K562 (cell line): ENCODE measurements around the gene FOXR2. TPM values are rescaled to one million over a fixed set of nuclear protein-coding genes. Genes with fewer than 3 reads are reported as not detected.

Experiments used
- ATAC-seq: fragments of 200-7000 bp; cut with Tn5 transposase; 3 replicates; pipeline ENCODE4 v1.9.1; 2020; ENCODE audit warnings: moderate library complexity
- Bru-seq: library from RNA; stranded (reverse); fragments of 400-500 nt; gene quantifications from one replicate; lab custom pipeline; 2021; lab: Mats Ljungman, UMichigan
- BruChase-seq, 2 experiments: library from RNA; stranded (reverse); fragments of 400-500 nt; gene quantifications; one replicate each; lab custom pipeline; 2021; lab: Mats Ljungman, UMichigan
- BruUV-seq: library from RNA; stranded (reverse); fragments of 400-500 nt; replicated peaks from 2 replicates; lab custom pipeline; 2021; lab: Mats Ljungman, UMichigan
- CTCF ChIA-PET: fragments of 300-600 bp; formaldehyde crosslinking; extraction: SDS; loops from one replicate; lab custom pipeline; 2021; ENCODE audit warnings: low intra/inter-chr PET ratio; lab: Yijun Ruan, JAX
- POLR2A ChIA-PET: fragments of 300-600, 350-650 bp; sonication (Branson Sonifier 250); formaldehyde crosslinking; extraction: SDS; loops from one replicate; lab custom pipeline; 2021; ENCODE audit warnings: antibody characterized with exemption, inconsistent platforms; lab: Yijun Ruan, JAX
- DNase-seq, 4 experiments: peaks; one replicate each; pipeline versions ENCODE4 v3.0.0 to v3.0.0-alpha.2; 2011 to 2018; ENCODE audit warnings: low spot score in 3 of 4, mixed read lengths in 3 of 4; ENCODE audit errors: extremely low read depth in 1 of 4
- FAIRE-seq: peaks from 2 replicates; lab custom pipeline; 2011; peaks lifted over from hg19 to GRCh38; lab: Jason Lieb, UNC
- H2AFZ ChIP-seq: 2 replicates; pipeline ENCODE4 v1.6.0; 2011; ENCODE audit warnings: low read depth, low read length, control low read depth, inconsistent platforms
- H3K27ac ChIP-seq: fragments of 200-600 bp; 3 replicates; pipeline ENCODE4 v1.8.0; 2011; ENCODE audit warnings: low read depth, mild to moderate bottlenecking, control low read depth, inconsistent platforms, low read length, moderate library complexity, mixed read lengths; ENCODE audit errors: extremely low read depth
- H3K27me3 ChIP-seq, 2 experiments: fragments of 300-600 bp in 1 of 2; 2 replicates in 1 of 2; 3 replicates in 1 of 2; pipeline versions ENCODE4 v1.6.0 to v1.8.0; 2011; ENCODE audit warnings: inconsistent platforms in 2 of 2, low read length in 2 of 2, mild to moderate bottlenecking in 1 of 2, mixed read lengths in 1 of 2, moderate library complexity in 1 of 2; ENCODE audit not compliant: control insufficient read depth in 2 of 2, insufficient read depth in 2 of 2
- H3K36me3 ChIP-seq: fragments of 300-600 bp; 3 replicates; pipeline ENCODE4 v1.8.0; 2011; ENCODE audit warnings: mild to moderate bottlenecking, low read length, inconsistent platforms; ENCODE audit not compliant: control insufficient read depth, insufficient read depth
- H3K4me1 ChIP-seq, 2 experiments: fragments of 200-600 bp in 1 of 2; replicated peaks in 1 of 2; 2 replicates in 1 of 2; 3 replicates in 1 of 2; pipeline versions ENCODE4 v1.5.1 to v1.8.0; 2011; ENCODE audit warnings: inconsistent platforms in 2 of 2, low read length in 2 of 2, mild to moderate bottlenecking in 1 of 2, mixed read lengths in 1 of 2, moderate library complexity in 1 of 2; ENCODE audit not compliant: control insufficient read depth in 2 of 2, insufficient read depth in 2 of 2
- H3K4me2 ChIP-seq: 2 replicates; pipeline ENCODE4 v1.6.1; 2011; ENCODE audit warnings: low read length, control low read depth, inconsistent platforms, mixed read lengths; ENCODE audit not compliant: insufficient read depth
- H3K4me3 ChIP-seq: fragments of 200-600 bp; sonication (generic), shearing (Covaris generic); 2 replicates; pipeline ENCODE4 v1.5.1; 2016; ENCODE audit warnings: control low read depth, inconsistent platforms
- H3K79me2 ChIP-seq: fragments of 200-600 bp; 3 replicates; pipeline ENCODE4 v1.8.0; 2011; ENCODE audit warnings: low read length, inconsistent platforms; ENCODE audit not compliant: control insufficient read depth, insufficient read depth
- H3K9ac ChIP-seq, 2 experiments: 2 replicates each; pipeline versions ENCODE4 v1.6.0 to v1.6.1; 2011; ENCODE audit warnings: low read depth in 2 of 2, low read length in 2 of 2, control low read depth in 1 of 2, inconsistent platforms in 1 of 2, mild to moderate bottlenecking in 1 of 2, mixed read lengths in 1 of 2; ENCODE audit not compliant: insufficient read depth in 1 of 2
- H3K9me1 ChIP-seq: one replicate; pipeline ENCODE4 v1.6.0; 2011; ENCODE audit warnings: inconsistent platforms, mild to moderate bottlenecking, low read length, moderate library complexity; ENCODE audit not compliant: control insufficient read depth, insufficient read depth
- H3K9me3 ChIP-seq: replicated peaks from 2 replicates; pipeline ENCODE4 v1.5.1; 2011; ENCODE audit warnings: low read depth, low read length, inconsistent platforms; ENCODE audit not compliant: control insufficient read depth, insufficient read depth
- H4K20me1 ChIP-seq: replicated peaks from 2 replicates; pipeline ENCODE4 v1.6.1; 2011; ENCODE audit warnings: low read length, inconsistent platforms, mixed read lengths; ENCODE audit not compliant: control insufficient read depth, insufficient read depth
- DDX20 ChIP-seq: fragments of 450-650 bp; IDR thresholded peaks from 2 replicates; pipeline ENCODE4 v1.6.1; 2016; ENCODE audit warnings: missing genetic modification characterization, low read depth, mild to moderate bottlenecking, missing compliant biosample characterization, moderate library complexity
- FOSL1 ChIP-seq: fragments of 200-800 bp; sonication (Bioruptor generic); conservative IDR thresholded peaks from 2 replicates; pipeline ENCODE4 v1.6.1; 2016; ENCODE audit warnings: missing genetic modification characterization, missing compliant biosample characterization
- FOXM1 ChIP-seq, 2 experiments: fragments of 450-650 bp in 1 of 2; sonication (generic) in 1 of 2; formaldehyde crosslinking in 1 of 2; IDR thresholded peaks; 2 replicates each; pipeline versions ENCODE4 v1.6.1 to v1.9.0; 2017 to 2022; ENCODE audit warnings: low read depth in 2 of 2, mild to moderate bottlenecking in 2 of 2, missing genetic modification reagents in 1 of 2, moderate library complexity in 1 of 2
- KDM1A ChIP-seq, 2 experiments: fragments of 450-650 bp; IDR thresholded peaks; 2 replicates each; pipeline ENCODE4 v1.6.1; 2016; ENCODE audit warnings: mild to moderate bottlenecking in 2 of 2
- MBD1 ChIP-seq: fragments of 250-450 bp; sonication (Bioruptor Pico); IDR thresholded peaks from 2 replicates; pipeline ENCODE4 v1.8.0; 2022; ENCODE audit warnings: inconsistent platforms
- MLLT1 ChIP-seq, 2 experiments: fragments of 450-650 bp; IDR thresholded peaks; 2 replicates each; pipeline ENCODE4 v1.6.1; 2016
- THRB ChIP-seq: fragments of 450-650 bp; formaldehyde crosslinking; conservative IDR thresholded peaks from 2 replicates; pipeline ENCODE4 v1.4.0; 2022; ENCODE audit warnings: mild to moderate bottlenecking, missing genetic modification characterization
- ZBTB33 ChIP-seq: sonication (generic); formaldehyde crosslinking; IDR thresholded peaks from 2 replicates; pipeline ENCODE4 v1.8.1; 2023; ENCODE audit warnings: mild to moderate bottlenecking, missing genetic modification reagents
- ZFP30 ChIP-seq: fragments of 250-450 bp; sonication (Bioruptor Pico); IDR thresholded peaks from 2 replicates; pipeline ENCODE4 v1.8.0; 2022; ENCODE audit warnings: moderate library complexity, mild to moderate bottlenecking, inconsistent platforms, borderline replicate concordance
- WGBS: fragments of 100-300 bp; shearing (Covaris generic); methylation state at CpG from one replicate; pipeline ENCODE4 v1.1.6; 2016; ENCODE audit warnings: low coverage, mixed read lengths; ENCODE audit not compliant: insufficient coverage; ENCODE audit errors: missing lambda C conversion rate; 5-methylcytosine and 5-hydroxymethylcytosine counted together
- in situ Hi-C: fragments of 300-500 bp; cut with MboI; formaldehyde crosslinking; loops from 4 replicates; pipeline ENCODE4 v1.15.0; 2018; ENCODE audit warnings: inconsistent platforms, mixed read lengths
- intact Hi-C: fragments of 100-400 bp; cut with micrococcal nuclease; formaldehyde crosslinking; loops from 2 replicates; pipeline ENCODE4 v1.14.2; 2022
- long read RNA-seq, 3 experiments: library from polyadenylated mRNA in 2 of 3; library from RNA in 1 of 3; unstranded in 2 of 3; stranded (forward) in 1 of 3; transcript quantifications; one replicate each; pipeline ENCODE4 v2.0.0, GENCODE V29; 2019 to 2022
- polyA minus RNA-seq, 3 experiments: library from RNA; depleted of rRNA, polyadenylated mRNA; stranded (reverse); fragments of >200 nt; gene quantifications; 2 replicates each; pipeline ENCODE4 v1.2.3, GENCODE V29; 2011
- polyA plus RNA-seq, 8 experiments: library from polyadenylated mRNA; depleted of rRNA in 4 of 8; stranded (reverse) in 5 of 8; unstranded in 3 of 8; fragments of >200 nt; fragmentation: Nextera tagmentation in 2 of 8; fragmentation: Illumina TruSeq in 1 of 8; extraction: Ambion mirVana in 2 of 8; extraction: Trizol in 1 of 8; gene quantifications; 2 replicates each; pipeline versions ENCODE4 v1.2.1 to v1.2.3, GENCODE V29; 2011 to 2014; ENCODE audit warnings: inconsistent platforms in 1 of 8, missing spikeins in 1 of 8
- total RNA-seq, 7 experiments: library from RNA; depleted of rRNA in 6 of 7; stranded (reverse); fragments of >200 nt in 6 of 7; fragmentation: Illumina TruSeq in 2 of 7; extraction: Trizol in 2 of 7; gene quantifications; 2 replicates each; pipeline versions ENCODE4 v1.2.1 to v1.2.3, GENCODE V29; 2011 to 2021; ENCODE audit warnings: low replicate concordance in 1 of 7

FOXR2 gene
- total RNA-seq (2011; cell fraction: chromatin; rRNA removed; ENCODE audit: low replicate concordance): 0.21 TPM in 1 of 2 replicates, not detected in the other
- total RNA-seq (2011; cell fraction: nucleolus; rRNA removed): not detected in 2 replicates
- total RNA-seq (2011; cell fraction: nucleoplasm; rRNA removed): not detected in 2 replicates
- 0.29 TPM in 1 of 2 replicates, not detected in the other for total RNA-seq (2014; rRNA removed)
- 0.13 and 0.25 TPM in 2 replicates for total RNA-seq (2014; rRNA removed; fragmentation: Illumina TruSeq; extraction: Trizol)
- 0.34 and 0.40 TPM in 2 replicates for total RNA-seq (2015; rRNA removed; fragmentation: Illumina TruSeq; extraction: Trizol)
- total RNA-seq (2021): 0.11 and 0.20 TPM in 2 replicates
- not detected in 2 replicates for polyA plus RNA-seq (2011; rRNA removed)
- polyA plus RNA-seq (2011; cell fraction: cytosol; rRNA removed): not detected in 2 replicates
- polyA plus RNA-seq (2011; cell fraction: nucleus; rRNA removed): not detected in 2 replicates
- polyA plus RNA-seq (2012): 0.08 and 0.11 TPM in 2 replicates
- polyA plus RNA-seq (2014; fragmentation: Illumina TruSeq; extraction: Trizol): 0.27 and 0.32 TPM in 2 replicates
- polyA plus RNA-seq (2014; fragmentation: Nextera tagmentation; extraction: Ambion mirVana): under 1 TPM; 0.03 to 0.22 TPM
- polyA plus RNA-seq (2014; rRNA removed): 0.09 and 0.27 TPM in 2 replicates
- not detected in 2 replicates for polyA minus RNA-seq (2011; rRNA and poly(A)+ RNA removed)
- polyA minus RNA-seq (2011; cell fraction: cytosol; rRNA and poly(A)+ RNA removed): not detected in 2 replicates
- polyA minus RNA-seq (2011; cell fraction: nucleus; rRNA and poly(A)+ RNA removed): not detected in 2 replicates
- Bru-seq, nascent RNA: not detected
- percentile 34 among the genes with signal in this experiment for BruChase-seq, experiment 1, labeled RNA remaining after a 2-hour chase
- percentile 34 among the genes with signal in this experiment for BruChase-seq, experiment 2, labeled RNA remaining after a 6-hour chase
- long read RNA-seq, experiment 1: 0 reads
- long read RNA-seq, experiment 2: 0 reads
- long read RNA-seq, experiment 3: 0 reads

GRCh38 chrX:55623100-55623499, at the start of gene FOXR2:
Gene FOXR2 (plus strand): TSS chrX:55623400. CDS start chrX:55623712, 312 bp downstream.
- Histone ChIP-seq H3K27ac (no peak within 1 kb of the TSS), H4K20me1 (no peaks in the 10 kb centered on the region), H2AFZ (no peak within 1 kb of the TSS), H3K4me3 (no peak within 1 kb of the TSS), H3K27me3 (no peaks in the 10 kb centered on the region), H3K79me2 (no peaks in the 10 kb centered on the region), H3K9me3 (no peaks in the 10 kb centered on the region), H3K4me1 (no peaks in the 10 kb centered on the region), H3K36me3 (no peaks in the 10 kb centered on the region), H3K4me2 (no peak within 1 kb of the TSS), H3K9me1 (no peaks in the 10 kb centered on the region), H3K9ac (no peak within 1 kb of the TSS)
- CTCF ChIA-PET: no interaction called here
- DNase-seq: no peak
- FAIRE-seq: no peak
- no peak for ATAC-seq
- in situ Hi-C loops (no loop called here), intact Hi-C loops (no loop called here)
- BruUV-seq: no TSS peak
- 0% methylated on average over 1 of the region's 1 CpG for WGBS
- POLR2A ChIA-PET: no interaction called here
- TF ChIP-seq THRB (no peak), FOXM1 (IDR thresholded peaks at IDR 0.05; ENCODE audit: low read depth) (no peak), FOXM1 (CRISPR knock-in tag; IDR thresholded peaks at IDR 0.05; ENCODE audit: low read depth) (no peak), ZFP30 (CRISPR knock-in tag) (no peak), FOSL1 (tag) (no peak), DDX20 (tag) (no peak), MBD1 (CRISPR knock-in tag) (no peak), MLLT1 (IDR thresholded peaks at IDR 0.05) (no peak), KDM1A (IDR thresholded peaks at IDR 0.05) (no peak), ZBTB33 (CRISPR knock-in tag) (no peak)
